ENCODE results near the gene MTLN. TPM values are rescaled to one million over a fixed set of nuclear protein-coding genes. Genes with fewer than 3 reads are reported as not detected.
A peak's percentile ranks its signal among the peaks of the same experiment; 100 is the strongest.

MTLN gene
- total and polyA plus RNA-seq, 2 of the 13 experiments (the other 11 are each of a cell fraction or from before 2014, with no cell fraction given) = 37.1 to 50.4 TPM

- TF ChIP-seq ZNF703 (CRISPR knock-in tag; IDR thresholded peaks at IDR 0.05; ENCODE audit: borderline replicate concordance) (no peak), ETV6 (CRISPR knock-in tag; conservative IDR thresholded peaks at IDR 0.05) (no peak; the same call in 1 of the 2 replicates), HMGXB4 (CRISPR knock-in tag; IDR thresholded peaks at IDR 0.05; ENCODE audit: borderline replicate concordance in 1 of 2, low read depth in 1 of 2) (peak; percentile 85 to 87; a peak in 3 of 4 replicates), FOSL2 (CRISPR knock-in tag; IDR thresholded peaks at IDR 0.05) (peak; percentile 60), NR2F1 (CRISPR knock-in tag; IDR thresholded peaks at IDR 0.05) (peak in 1 of 2 experiments; percentile 54; a peak in 3 of 4 replicates), ZMYM4 (CRISPR knock-in tag; IDR thresholded peaks at IDR 0.05) (peak; percentile 93), PITX1 (CRISPR knock-in tag; IDR thresholded peaks at IDR 0.05) (peak; percentile 64; the same call in 1 of the 2 replicates), XBP1 (CRISPR knock-in tag; IDR thresholded peaks at IDR 0.05) (no peak), ZNF432 (CRISPR knock-in tag; IDR thresholded peaks at IDR 0.05; ENCODE audit: borderline replicate concordance) (no peak), ZNF276 (CRISPR knock-in tag; IDR thresholded peaks at IDR 0.05; ENCODE audit: low read depth) (no peak), NCOR1 (IDR thresholded peaks at IDR 0.05; ENCODE audit: borderline replicate concordance, low read length) (no peak; the same call in 1 of the 2 replicates), ZNF619 (CRISPR knock-in tag; IDR thresholded peaks at IDR 0.05) (peak; percentile 81), ZNF205 (CRISPR knock-in tag; IDR thresholded peaks at IDR 0.05) (0 out of 2 replicates have a peak, but pooled peaks have one; percentile 54), ZNF136 (CRISPR knock-in tag; IDR thresholded peaks at IDR 0.05; ENCODE audit: low read depth) (0 out of 2 replicates have a peak, but pooled peaks have one; percentile 83), FOXC1 (CRISPR knock-in tag; IDR thresholded peaks at IDR 0.05; ENCODE audit: borderline replicate concordance) (peak; percentile 95), RBM22 (optimal IDR thresholded peaks at IDR 0.05; ENCODE audit: low read length) (no peak), KLF13 (CRISPR knock-in tag; IDR thresholded peaks at IDR 0.05) (peak; percentile 92), AKAP8 (CRISPR knock-in tag; IDR thresholded peaks at IDR 0.05) (no peak), ZNF558 (CRISPR knock-in tag; IDR thresholded peaks at IDR 0.05; ENCODE audit: borderline replicate concordance) (peak; percentile 61; the same call in 1 of the 2 replicates), ZNF543 (CRISPR knock-in tag; IDR thresholded peaks at IDR 0.05) (no peak), ZSCAN22 (CRISPR knock-in tag; IDR thresholded peaks at IDR 0.05) (no peak), CSRNP2 (CRISPR knock-in tag; conservative IDR thresholded peaks at IDR 0.05; ENCODE audit: low read depth) (no peak), RFX3 (CRISPR knock-in tag; IDR thresholded peaks at IDR 0.05) (no peak), POLR2AphosphoS5 (IDR thresholded peaks at IDR 0.05; ENCODE audit: low read depth, low read length) (peak; percentile 92), IRX3 (CRISPR knock-in tag; IDR thresholded peaks at IDR 0.05; ENCODE audit: borderline replicate concordance, low read depth) (no peak)
Observed at GRCh38 chr2:110211938-110212858, at the start of gene MTLN (continued).

Data from HepG2 (cell line).